ENCODE results near the gene STAM. TPM values are rescaled to one million over a fixed set of nuclear protein-coding genes. Genes with fewer than 3 reads are reported as not detected.

Gene STAM
- total RNA-seq, 1 donor = 45.6 TPM

- Histone ChIP-seq H3K4me1 (ENCODE audit: insufficient read depth, low read length) (peaks cover 24% of the 10 kb centered on the region), H3K27me3 (ENCODE audit: insufficient read depth, low read length) (no peaks in the 10 kb centered on the region), H2AFZ (ENCODE audit: low read length) (no peak overlapping the region), H3K36me3 (ENCODE audit: insufficient read depth, low read length) (no peaks in the 10 kb centered on the region), H4K20me1 (ENCODE audit: insufficient read depth, low read length) (no peaks in the 10 kb centered on the region), H3K79me2 (ENCODE audit: insufficient read depth, low read length) (peaks cover 81% of the 10 kb centered on the region), H3K4me3 (ENCODE audit: insufficient read depth, low read length) (no peak overlapping the region), H3K4me2 (ENCODE audit: insufficient read depth, low read length) (no peak overlapping the region), H3K27ac (ENCODE audit: low read depth, low read length) (peak overlapping the region; percentile 67), H3K9me3 (ENCODE audit: low read depth, low read length) (no peaks in the 10 kb centered on the region)
- DNase-seq (ENCODE audit: insufficient read length, low spot score, missing footprints) = no peak
- TF ChIP-seq, protein P1, sequence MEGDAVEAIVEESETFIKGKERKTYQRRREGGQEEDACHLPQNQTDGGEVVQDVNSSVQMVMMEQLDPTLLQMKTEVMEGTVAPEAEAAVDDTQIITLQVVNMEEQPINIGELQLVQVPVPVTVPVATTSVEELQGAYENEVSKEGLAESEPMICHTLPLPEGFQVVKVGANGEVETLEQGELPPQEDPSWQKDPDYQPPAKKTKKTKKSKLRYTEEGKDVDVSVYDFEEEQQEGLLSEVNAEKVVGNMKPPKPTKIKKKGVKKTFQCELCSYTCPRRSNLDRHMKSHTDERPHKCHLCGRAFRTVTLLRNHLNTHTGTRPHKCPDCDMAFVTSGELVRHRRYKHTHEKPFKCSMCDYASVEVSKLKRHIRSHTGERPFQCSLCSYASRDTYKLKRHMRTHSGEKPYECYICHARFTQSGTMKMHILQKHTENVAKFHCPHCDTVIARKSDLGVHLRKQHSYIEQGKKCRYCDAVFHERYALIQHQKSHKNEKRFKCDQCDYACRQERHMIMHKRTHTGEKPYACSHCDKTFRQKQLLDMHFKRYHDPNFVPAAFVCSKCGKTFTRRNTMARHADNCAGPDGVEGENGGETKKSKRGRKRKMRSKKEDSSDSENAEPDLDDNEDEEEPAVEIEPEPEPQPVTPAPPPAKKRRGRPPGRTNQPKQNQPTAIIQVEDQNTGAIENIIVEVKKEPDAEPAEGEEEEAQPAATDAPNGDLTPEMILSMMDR (IDR thresholded peaks at IDR 0.05; ENCODE audit: extremely low read depth, low read depth, low read length) = no peak
Measured at GRCh38 chr10:17674566-17674965, 30.6 kb downstream of the STAM start.

GRCh38 chr10:17675638-17676037, 31.7 kb downstream of the STAM start:
- peaks cover 24% of the 10 kb centered on the region for H3K4me1 ChIP-seq (ENCODE audit: insufficient read depth, low read length)
- no peak overlapping the region for H2AFZ ChIP-seq (ENCODE audit: low read length)
- H3K4me2 ChIP-seq (ENCODE audit: insufficient read depth, low read length) = no peak overlapping the region
- no peaks in the 10 kb centered on the region for H3K9me3 ChIP-seq (ENCODE audit: low read depth, low read length)
- H3K27ac ChIP-seq (ENCODE audit: low read depth, low read length) = no peak overlapping the region
- TF ChIP-seq, protein P1 (IDR thresholded peaks at IDR 0.05; ENCODE audit: extremely low read depth, low read depth, low read length) = no peak
- H3K4me3 ChIP-seq (ENCODE audit: insufficient read depth, low read length) = no peak overlapping the region
- peaks cover 81% of the 10 kb centered on the region for H3K79me2 ChIP-seq (ENCODE audit: insufficient read depth, low read length)
- no peaks in the 10 kb centered on the region for H3K27me3 ChIP-seq (ENCODE audit: insufficient read depth, low read length)
- no peaks in the 10 kb centered on the region for H3K36me3 ChIP-seq (ENCODE audit: insufficient read depth, low read length)
- no peaks in the 10 kb centered on the region for H4K20me1 ChIP-seq (ENCODE audit: insufficient read depth, low read length)
- DNase-seq (ENCODE audit: insufficient read length, low spot score, missing footprints) = no peak

- TF ChIP-seq, protein P1 (IDR thresholded peaks at IDR 0.05; ENCODE audit: extremely low read depth, low read depth, low read length) = no peak
- Histone ChIP-seq H3K4me2 (ENCODE audit: insufficient read depth, low read length) (no peak overlapping the region), H2AFZ (ENCODE audit: low read length) (no peak overlapping the region), H3K4me1 (ENCODE audit: insufficient read depth, low read length) (peaks cover 24% of the 10 kb centered on the region), H3K36me3 (ENCODE audit: insufficient read depth, low read length) (no peaks in the 10 kb centered on the region), H3K4me3 (ENCODE audit: insufficient read depth, low read length) (no peak overlapping the region), H3K27me3 (ENCODE audit: insufficient read depth, low read length) (no peaks in the 10 kb centered on the region), H3K79me2 (ENCODE audit: insufficient read depth, low read length) (peaks cover 82% of the 10 kb centered on the region), H3K9me3 (ENCODE audit: low read depth, low read length) (no peaks in the 10 kb centered on the region), H3K27ac (ENCODE audit: low read depth, low read length) (no peak overlapping the region), H4K20me1 (ENCODE audit: insufficient read depth, low read length) (no peaks in the 10 kb centered on the region)
- no peak for DNase-seq (ENCODE audit: insufficient read length, low spot score, missing footprints)
Measured at GRCh38 chr10:17676919-17677318, 33.0 kb downstream of the STAM start.

- no peak overlapping the region for H3K4me3 ChIP-seq (ENCODE audit: insufficient read depth, low read length)
- H3K27ac ChIP-seq (ENCODE audit: low read depth, low read length) = no peak overlapping the region
- TF ChIP-seq, protein P1 (IDR thresholded peaks at IDR 0.05; ENCODE audit: extremely low read depth, low read depth, low read length) = no peak
- no peak for DNase-seq (ENCODE audit: insufficient read length, low spot score, missing footprints)
- no peaks in the 10 kb centered on the region for H3K27me3 ChIP-seq (ENCODE audit: insufficient read depth, low read length)
- peaks cover 97% of the 10 kb centered on the region for H3K79me2 ChIP-seq (ENCODE audit: insufficient read depth, low read length)
- no peaks in the 10 kb centered on the region for H3K9me3 ChIP-seq (ENCODE audit: low read depth, low read length)
- no peak overlapping the region for H3K4me2 ChIP-seq (ENCODE audit: insufficient read depth, low read length)
- H4K20me1 ChIP-seq (ENCODE audit: insufficient read depth, low read length) = no peaks in the 10 kb centered on the region
- H2AFZ ChIP-seq (ENCODE audit: low read length) = no peak overlapping the region
- no peaks in the 10 kb centered on the region for H3K4me1 ChIP-seq (ENCODE audit: insufficient read depth, low read length)
- peaks cover 4% of the 10 kb centered on the region for H3K36me3 ChIP-seq (ENCODE audit: insufficient read depth, low read length)
Measured at GRCh38 chr10:17682236-17682946, 38.4 kb downstream of the STAM start.

Measured in osteoblast (primary cell).